Activated naive CD8-positive, alpha-beta T cell (primary cell): ENCODE data around the gene NDC80.
"Not testable (repeated sequence)": the region's sequence is repeated elsewhere in the genome, so short reads cannot be mapped to it uniquely, and the experiment has no call there.

Experiments used
- H3K27ac Mint-ChIP-seq: one replicate; pipeline ENCODE4 v1.8.0; 2021; ENCODE audit warnings: mixed read lengths
- H3K27me3 Mint-ChIP-seq: one replicate; pipeline ENCODE4 v1.8.0; 2021; ENCODE audit warnings: mixed read lengths
- H3K36me3 Mint-ChIP-seq: one replicate; pipeline ENCODE4 v1.8.0; 2021; ENCODE audit warnings: mixed read lengths
- H3K4me1 Mint-ChIP-seq: one replicate; pipeline ENCODE4 v1.8.0; 2021; ENCODE audit warnings: low read depth, mixed read lengths
- H3K4me3 Mint-ChIP-seq: one replicate; pipeline ENCODE4 v1.8.0; 2021; ENCODE audit warnings: mild to moderate bottlenecking, mixed read lengths
- H3K9me3 Mint-ChIP-seq: one replicate; pipeline ENCODE4 v1.8.0; 2021; ENCODE audit warnings: low read depth, mixed read lengths

Gene NDC80

GRCh38 chr18:2657788-2658458, 86.6 kb downstream of the NDC80 start:
- H3K4me3 Mint-ChIP-seq: peak overlapping the region; percentile 90
- peak overlapping the region; percentile 95 for H3K27ac Mint-ChIP-seq
- H3K27me3 Mint-ChIP-seq: no peaks in the 10 kb centered on the region
- peaks cover 52% of the 10 kb centered on the region for H3K4me1 Mint-ChIP-seq
- H3K9me3 Mint-ChIP-seq: no peaks in the 10 kb centered on the region
- peaks cover 6% of the 10 kb centered on the region for H3K36me3 Mint-ChIP-seq

- H3K27ac Mint-ChIP-seq: peak overlapping the region; percentile 69
- not testable (repeated sequence) for H3K36me3 Mint-ChIP-seq, H3K27me3 Mint-ChIP-seq, H3K9me3 Mint-ChIP-seq
- H3K4me1 Mint-ChIP-seq: peaks cover 61% of the 10 kb centered on the region
- peak overlapping the region; percentile 59 for H3K4me3 Mint-ChIP-seq
These were observed 89.5 kb downstream of the NDC80 start for GRCh38 chr18:2660849-2661248.

GRCh38 chr18:2662288-2662687, 90.9 kb downstream of the NDC80 start:
- not testable (repeated sequence) for H3K27ac Mint-ChIP-seq, H3K9me3 Mint-ChIP-seq, H3K27me3 Mint-ChIP-seq
- H3K4me1 Mint-ChIP-seq: peaks cover 72% of the 10 kb centered on the region
- H3K36me3 Mint-ChIP-seq: peaks cover 16% of the 10 kb centered on the region
- peak overlapping the region; percentile 17 for H3K4me3 Mint-ChIP-seq

- no peaks in the 10 kb centered on the region for H3K27me3 Mint-ChIP-seq
These were observed 91.6 kb downstream of the NDC80 start for GRCh38 chr18:2662990-2663389.

More at GRCh38 chr18:2662990-2663389, 91.6 kb downstream of the NDC80 start:
- Mint-ChIP-seq H3K9me3 (no peaks in the 10 kb centered on the region), H3K4me3 (peak overlapping the region; percentile 75), H3K27ac (peak overlapping the region; percentile 75), H3K36me3 (peaks cover 16% of the 10 kb centered on the region), H3K4me1 (peaks cover 73% of the 10 kb centered on the region)
